Inflammatory macrophage (primary cell): Measurements from ENCODE around the gene ACOX3.

Experiments
- DNase-seq, 2 donors: peaks; one replicate each; pipeline ENCODE4 v3.0.0-alpha.2; 2020 to 2022

Gene ACOX3

DNA sequence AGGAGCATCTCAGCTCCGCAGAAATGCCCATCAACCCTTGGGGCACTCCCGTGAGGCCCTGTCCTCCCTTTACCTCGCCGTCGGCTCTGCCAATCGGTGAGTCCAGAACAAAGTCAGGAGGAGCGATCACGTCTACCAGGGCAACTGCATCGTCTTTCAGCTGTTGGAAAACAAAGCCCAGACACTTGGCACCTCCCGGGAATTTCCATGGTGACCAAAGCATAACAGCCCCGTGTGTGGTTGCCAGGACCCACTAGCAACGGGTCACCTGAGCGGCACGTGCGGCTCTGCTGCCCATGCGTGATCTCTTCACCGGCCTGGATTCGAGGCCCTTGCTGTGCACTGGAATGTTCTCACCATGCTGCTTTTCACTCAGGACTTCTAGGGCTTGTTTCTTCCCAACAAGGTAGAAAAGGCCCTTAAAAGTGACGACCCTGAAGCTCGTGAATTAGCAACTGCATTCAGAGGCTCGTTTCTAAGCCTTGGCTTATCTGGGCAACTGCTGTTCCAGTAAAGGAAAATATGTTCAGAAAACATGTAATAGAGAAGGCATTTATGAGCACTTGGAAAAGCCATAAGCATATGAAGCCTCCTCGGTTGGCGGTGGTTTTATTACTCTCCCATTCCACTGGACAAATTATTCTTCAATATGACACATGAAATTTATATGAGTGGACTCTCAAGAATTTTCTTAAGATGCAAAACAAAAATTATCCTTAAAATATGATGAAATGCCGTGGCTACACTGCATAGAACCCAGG, 69.5 kb downstream of the ACOX3 start:
- DNase-seq: no peak

DNA sequence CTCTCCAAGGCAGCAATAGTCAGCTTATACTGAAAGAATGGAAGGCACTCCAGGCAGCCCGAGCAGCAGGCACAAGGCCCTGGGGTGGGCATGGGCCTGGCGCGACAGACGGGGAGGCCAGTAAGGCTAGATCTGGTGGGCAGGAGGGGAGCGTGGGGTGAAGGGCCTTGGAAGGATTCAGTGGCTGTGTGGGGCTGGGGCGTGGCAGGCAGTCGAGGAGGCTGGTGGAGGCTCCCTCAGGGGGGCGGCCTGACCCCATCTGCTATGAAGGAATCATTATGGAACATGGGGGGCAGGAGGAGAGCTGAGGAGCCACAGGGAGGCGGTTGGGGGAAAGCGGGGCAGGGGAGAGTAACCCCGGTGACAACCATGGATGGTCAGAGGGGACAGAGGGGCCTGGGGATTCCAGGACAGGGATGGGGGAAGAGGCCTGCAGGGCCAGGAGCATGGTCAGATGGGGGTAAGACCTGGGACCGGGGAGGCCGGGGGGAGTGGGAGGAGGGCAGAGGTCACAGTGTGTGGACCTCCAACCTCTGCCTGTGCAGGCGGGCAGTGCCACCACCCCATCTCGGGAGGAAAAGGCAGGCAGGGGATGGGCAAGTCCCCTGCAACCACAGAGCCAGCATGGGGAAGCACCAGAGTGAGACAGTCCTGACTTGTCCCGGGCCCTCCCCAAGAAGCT, 70.3 kb downstream of the ACOX3 start:
- DNase-seq: no peak

- no peak for DNase-seq
Measured at GRCh38 chr4:8369426-8370105, 71.0 kb downstream of the ACOX3 start.

DNA sequence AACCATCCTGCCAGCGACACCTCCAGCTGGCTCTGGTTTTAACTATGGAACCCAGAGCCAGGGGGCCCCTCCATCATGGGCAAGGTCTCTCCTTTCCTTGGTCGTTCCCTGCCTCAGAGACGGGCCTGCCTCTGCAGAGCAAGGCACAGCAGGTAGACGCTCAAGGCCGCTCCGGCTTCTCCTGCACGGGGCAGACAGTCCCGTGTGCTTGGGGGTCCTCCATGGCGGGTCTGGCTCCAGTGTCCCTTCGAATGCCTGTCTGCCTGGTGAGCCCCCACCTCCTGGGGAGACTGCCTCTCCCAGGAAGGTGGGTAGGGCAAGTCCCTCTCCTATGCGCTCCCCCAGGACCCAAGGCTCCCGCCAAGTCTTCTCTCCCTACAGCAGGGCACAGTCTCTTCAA, 71.5 kb downstream of the ACOX3 start:
- no peak for DNase-seq

DNA sequence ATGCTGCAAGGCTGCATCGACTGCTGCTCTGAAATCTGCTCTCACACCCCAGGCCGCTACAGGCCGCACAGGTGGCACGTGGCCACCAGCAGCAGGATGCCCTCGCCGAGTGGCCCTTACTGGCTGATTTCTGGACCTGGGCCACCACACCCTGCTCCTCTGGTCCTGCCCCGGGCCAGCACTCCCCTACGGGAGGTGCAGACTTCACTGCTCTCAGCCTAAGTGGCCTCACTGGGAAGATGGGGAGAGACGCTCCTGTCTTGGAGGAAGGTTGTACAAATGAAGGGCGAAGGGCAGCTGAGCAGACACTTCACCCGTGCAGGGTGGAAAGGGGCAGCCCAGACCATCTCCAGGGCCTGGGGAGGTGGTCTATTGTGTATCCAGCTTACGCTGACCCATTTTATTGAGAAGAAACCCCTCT, 72.5 kb downstream of the ACOX3 start:
- no peak for DNase-seq

- no peak for DNase-seq
Measured at GRCh38 chr4:8366601-8367000, 73.9 kb downstream of the ACOX3 start.

DNA sequence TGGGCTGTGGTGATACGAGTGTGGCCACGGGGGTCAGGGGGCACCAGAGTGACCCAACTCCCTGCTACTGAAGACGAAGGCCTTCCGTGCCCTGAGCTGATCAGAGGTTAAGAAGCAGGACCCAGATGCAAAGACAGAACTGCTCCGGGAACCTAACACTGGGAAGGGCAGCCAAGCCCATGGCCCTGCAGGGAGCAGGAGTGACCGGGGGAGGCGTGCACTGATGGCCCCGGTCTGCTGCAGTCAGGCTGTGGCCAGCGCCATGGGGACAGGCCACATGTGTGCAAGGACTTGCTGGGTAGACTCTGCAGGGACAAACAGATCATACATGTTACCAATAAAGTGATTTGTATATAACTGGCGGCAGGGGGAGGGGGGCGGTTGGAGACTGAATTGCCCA, 74.6 kb downstream of the ACOX3 start:
- DNase-seq: no peak

GRCh38 chr4:8365353-8365752, 75.2 kb downstream of the ACOX3 start:
- DNase-seq: no peak

GRCh38 chr4:8364848-8365350, 75.6 kb downstream of the ACOX3 start:
- DNase-seq: no peak

DNA sequence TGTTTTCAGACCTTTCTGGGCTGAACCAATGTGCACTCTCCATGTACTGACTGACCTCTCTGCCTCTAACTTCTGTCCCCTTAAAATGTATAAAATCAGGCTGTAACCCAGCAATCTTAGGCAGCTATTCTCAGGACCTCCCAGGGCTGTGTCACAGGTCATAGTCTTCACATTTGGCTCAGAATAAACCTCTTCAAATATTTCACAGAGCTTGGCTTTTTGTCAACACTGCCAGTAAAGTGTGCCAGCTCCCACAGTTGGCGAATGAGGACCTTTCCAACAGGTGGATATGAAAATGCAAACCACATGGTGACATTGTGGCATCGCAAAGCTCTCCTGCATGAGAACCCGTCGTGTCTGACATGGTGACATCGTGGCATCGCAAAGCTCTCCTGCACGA, 76.4 kb downstream of the ACOX3 start:
- no peak for DNase-seq

- no peak for DNase-seq
Measured at GRCh38 chr4:8362483-8362882, 78.0 kb downstream of the ACOX3 start.

- no peak for DNase-seq
Measured at GRCh38 chr4:8359193-8359592, 81.3 kb downstream of the ACOX3 start.

GRCh38 chr4:8356856-8357255, 83.7 kb downstream of the ACOX3 start:
- DNase-seq: no peak

DNA sequence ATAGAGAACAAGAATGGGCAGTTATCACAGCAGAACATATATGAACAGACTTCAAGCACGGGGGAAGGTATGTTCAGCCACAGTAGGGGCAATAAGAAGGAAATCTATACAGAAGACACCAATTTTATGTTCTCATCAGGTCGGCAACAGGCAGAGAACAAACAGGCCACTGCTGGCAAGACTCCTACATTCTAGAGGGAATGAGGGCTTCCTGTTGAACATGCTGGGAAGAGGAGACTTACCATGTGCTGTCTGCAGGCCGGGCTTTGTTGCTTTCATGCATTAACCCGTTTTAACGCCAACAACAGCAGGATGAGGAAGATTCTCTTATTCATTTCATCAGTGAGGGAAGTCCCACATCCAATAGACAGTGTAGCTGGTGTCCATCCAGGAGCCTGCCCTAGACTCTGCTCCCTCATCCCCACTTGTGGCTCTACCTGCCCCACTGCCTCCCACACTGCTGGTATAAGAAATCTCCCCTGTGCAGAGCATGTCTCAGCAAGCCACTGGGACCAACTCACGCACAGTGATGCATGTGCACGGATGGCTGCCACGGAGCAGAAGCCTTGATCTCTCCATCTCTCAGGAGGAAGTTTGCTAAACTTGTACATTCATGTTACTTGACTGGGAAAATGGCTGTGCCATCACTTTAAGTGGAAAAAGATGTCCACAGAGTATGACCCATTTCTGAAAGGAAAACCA, 84.5 kb downstream of the ACOX3 start:
- no peak for DNase-seq

DNA sequence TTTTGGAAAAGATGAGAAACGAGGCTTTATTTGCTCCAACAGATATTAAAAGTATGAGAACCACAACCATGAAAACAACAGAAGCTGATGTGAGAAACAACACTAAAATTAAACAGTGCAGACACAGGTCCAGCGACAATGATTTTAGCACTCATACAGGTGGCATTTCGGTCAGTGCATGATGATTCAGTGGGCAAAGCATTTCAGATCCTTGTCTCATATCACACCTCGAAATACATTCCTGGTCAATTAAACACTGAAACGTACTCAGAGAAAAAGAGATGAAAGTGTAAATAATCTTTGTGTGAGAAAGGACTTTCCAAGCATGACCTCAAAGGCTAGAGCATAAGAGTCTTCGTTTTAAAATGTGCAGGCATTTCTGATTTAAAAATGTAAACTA, 85.2 kb downstream of the ACOX3 start:
- no peak for DNase-seq

DNA sequence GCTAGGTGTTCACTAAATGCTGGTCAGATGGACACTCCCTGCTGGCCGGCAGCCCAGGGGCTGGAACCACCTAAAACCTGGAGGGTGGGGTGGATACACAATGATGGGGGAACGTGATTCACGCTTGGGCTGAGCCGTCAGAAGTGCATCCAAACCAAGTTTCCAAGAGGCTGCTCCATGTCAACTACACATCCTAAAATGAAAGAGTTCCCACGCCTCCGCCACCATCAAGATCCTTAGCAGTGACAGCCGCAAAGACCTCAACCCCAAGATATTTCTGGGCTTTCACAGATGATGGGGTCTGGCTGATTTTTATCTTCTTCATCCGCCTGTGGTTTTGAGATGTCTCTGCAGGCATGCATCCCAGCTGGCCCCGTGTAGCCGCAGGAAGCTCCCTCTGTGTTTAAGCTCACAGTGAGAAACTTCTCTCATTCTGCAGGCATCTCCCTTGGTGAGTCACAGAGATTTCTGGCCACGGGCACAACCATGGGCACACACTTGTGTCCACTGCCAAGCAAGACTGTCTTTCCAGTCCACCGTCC, 86.5 kb downstream of the ACOX3 start:
- no peak for DNase-seq

GRCh38 chr4:8353158-8353669, 87.3 kb downstream of the ACOX3 start:
- no peak for DNase-seq

- DNase-seq: no peak
Measured at GRCh38 chr4:8352368-8353157, 88.0 kb downstream of the ACOX3 start.

- no peak for DNase-seq
Measured at GRCh38 chr4:8351931-8352367, 88.6 kb downstream of the ACOX3 start.

GRCh38 chr4:8350841-8351461, 89.6 kb downstream of the ACOX3 start:
- DNase-seq: no peak

DNA sequence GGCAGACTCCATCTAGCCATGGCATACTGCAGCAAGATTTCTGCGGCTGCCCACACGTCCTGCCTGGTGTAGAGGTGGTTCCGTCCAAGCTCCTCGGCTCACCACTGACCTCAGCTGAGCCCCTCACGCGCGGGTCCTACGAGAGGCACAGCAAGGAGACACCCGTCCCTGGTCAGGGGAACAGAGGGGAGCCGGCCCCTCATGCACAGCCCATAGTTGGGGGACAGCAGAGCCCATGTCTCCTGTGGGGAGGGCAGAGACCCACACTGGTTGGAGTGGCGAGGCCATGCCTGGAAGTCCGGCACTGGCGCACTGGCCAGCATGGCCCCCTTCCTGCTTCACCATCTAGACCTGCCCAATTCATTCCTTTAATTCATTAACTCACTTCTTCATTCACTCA, 90.2 kb downstream of the ACOX3 start:
- DNase-seq: no peak
